CD4-positive, alpha-beta T cell treated with Interleukin-6 for 4 hours (primary cell): ENCODE data around the gene GNL2.
A peak's percentile ranks its signal among the peaks of the same experiment; 100 is the strongest.
"Not testable (repeated sequence)": the region's sequence is repeated elsewhere in the genome, so short reads cannot be mapped to it uniquely, and the experiment has no call there.

Source experiments
- DNase-seq: peaks from one replicate; pipeline ENCODE4 v3.0.0-alpha.2; 2020; ENCODE audit warnings: mixed read lengths

GNL2 gene

GRCh38 chr1:37558411-37558810 is 37.3 kb downstream of the GNL2 start:
- DNase-seq: no peak

GRCh38 chr1:37557402-37557801 is 38.3 kb downstream of the GNL2 start:
- no peak for DNase-seq

- peak; percentile 7 for DNase-seq
These were observed 39.0 kb downstream of the GNL2 start, which contains the start of gene DNALI1 for GRCh38 chr1:37556712-37557196. DNALI1 (plus strand) TSS chr1:37556940; CDS start chr1:37556995, 55 bp downstream.

- DNase-seq: peak; percentile 92
These were observed 41.6 kb downstream of the GNL2 start, which contains the start of gene SNIP1 for GRCh38 chr1:37553927-37554808. SNIP1 (minus strand) TSS chr1:37554293; CDS start chr1:37554229, 64 bp downstream.

- no peak for DNase-seq
These were observed 42.2 kb downstream of the GNL2 start for GRCh38 chr1:37553598-37553926.

GRCh38 chr1:37549341-37549740 is 46.4 kb downstream of the GNL2 start:
- no peak for DNase-seq

GRCh38 chr1:37545019-37545418 is 50.7 kb downstream of the GNL2 start:
- no peak for DNase-seq

GRCh38 chr1:37544530-37544929 is 51.2 kb downstream of the GNL2 start:
- no peak for DNase-seq

- no peak for DNase-seq
These were observed 55.5 kb downstream of the GNL2 start for GRCh38 chr1:37540036-37540785.

GRCh38 chr1:37539154-37539553 is 56.6 kb downstream of the GNL2 start:
- not testable (repeated sequence) for DNase-seq

GRCh38 chr1:37537378-37537777 is 58.4 kb downstream of the GNL2 start:
- DNase-seq: no peak

GRCh38 chr1:37533317-37534093 is 62.2 kb downstream of the GNL2 start:
- no peak for DNase-seq

GRCh38 chr1:37532418-37533156 is 63.1 kb downstream of the GNL2 start:
- not testable (repeated sequence) for DNase-seq

- DNase-seq: not testable (repeated sequence)
These were observed 65.8 kb downstream of the GNL2 start for GRCh38 chr1:37529888-37530287.

GRCh38 chr1:37519613-37520012 is 76.1 kb downstream of the GNL2 start:
- DNase-seq: no peak

- DNase-seq: peak; percentile 59
These were observed 76.8 kb downstream of the GNL2 start for GRCh38 chr1:37518929-37519328.

GRCh38 chr1:37518241-37518640 is 77.5 kb downstream of the GNL2 start:
- not testable (repeated sequence) for DNase-seq

- no peak for DNase-seq
These were observed 78.2 kb downstream of the GNL2 start for GRCh38 chr1:37517569-37517968.
